Forelimb muscle (tissue), 1 donor: Measurements from ENCODE around the gene ABCA13. TPM values are rescaled to one million over a fixed set of nuclear protein-coding genes. Genes with fewer than 3 reads are reported as not detected.
"Not testable (repeated sequence)": the region's sequence is repeated elsewhere in the genome, so short reads cannot be mapped to it uniquely, and the experiment has no call there.

Source experiments
- DNase-seq: peaks from one replicate; pipeline ENCODE4 v3.0.0-alpha.2; 2013; ENCODE audit warnings: low read depth
- polyA plus RNA-seq: library from polyadenylated mRNA; unstranded; fragments of 120-200 nt; gene quantifications from one replicate; pipeline ENCODE4 v1.2.1, GENCODE V29; 2013; ENCODE audit not compliant: insufficient read length

ABCA13 gene
- polyA plus RNA-seq, 1 donor: 0.06 TPM

DNA sequence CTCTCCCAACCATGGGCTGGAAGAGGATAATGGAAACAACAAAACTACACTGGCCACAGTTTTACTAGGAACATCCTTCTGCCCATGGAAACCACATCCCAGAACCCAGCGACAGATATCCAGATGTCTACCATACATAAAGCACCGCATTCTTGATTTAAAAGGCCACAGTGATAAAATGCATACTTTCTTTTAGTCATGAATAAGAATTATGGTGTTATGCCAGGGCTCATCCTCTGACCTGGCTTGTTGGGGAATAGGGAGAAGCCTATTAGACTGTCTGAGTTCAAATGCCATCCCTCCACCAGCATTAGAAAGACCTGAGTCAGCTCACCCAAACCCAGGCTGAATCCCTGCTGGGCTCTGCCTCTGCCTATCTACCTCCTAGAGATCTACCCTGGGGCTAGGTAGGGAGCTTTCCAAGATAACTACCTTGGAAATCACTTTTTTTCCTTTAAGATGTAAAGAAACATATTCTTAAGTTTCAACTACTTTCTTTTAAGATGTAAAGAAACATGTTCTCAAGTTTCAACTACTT is 5.2 kb downstream of the ABCA13 start:
- DNase-seq: no peak

DNA sequence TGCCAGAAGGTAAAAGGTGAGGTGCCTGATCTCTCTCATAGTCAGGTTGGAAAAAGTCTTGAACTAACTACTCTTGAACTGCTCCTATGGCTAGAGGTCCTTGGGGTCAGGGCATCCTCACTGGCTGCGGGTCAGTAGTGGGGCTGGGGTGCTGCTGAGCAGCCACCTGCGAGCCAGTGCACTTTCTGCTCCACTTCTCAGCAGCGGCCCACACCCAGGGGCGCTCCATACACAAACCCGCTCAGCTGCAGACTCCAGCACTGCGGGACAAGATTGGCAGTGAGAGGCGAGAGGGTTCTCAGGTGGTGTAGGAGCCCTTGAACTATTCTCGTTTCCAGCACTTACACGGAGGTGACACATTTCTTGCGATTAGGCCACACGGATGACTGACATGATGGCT is 6.0 kb downstream of the ABCA13 start:
- no peak for DNase-seq

- no peak for DNase-seq
Measured at GRCh38 chr7:48179496-48180030, 8.3 kb downstream of the ABCA13 start.

DNA sequence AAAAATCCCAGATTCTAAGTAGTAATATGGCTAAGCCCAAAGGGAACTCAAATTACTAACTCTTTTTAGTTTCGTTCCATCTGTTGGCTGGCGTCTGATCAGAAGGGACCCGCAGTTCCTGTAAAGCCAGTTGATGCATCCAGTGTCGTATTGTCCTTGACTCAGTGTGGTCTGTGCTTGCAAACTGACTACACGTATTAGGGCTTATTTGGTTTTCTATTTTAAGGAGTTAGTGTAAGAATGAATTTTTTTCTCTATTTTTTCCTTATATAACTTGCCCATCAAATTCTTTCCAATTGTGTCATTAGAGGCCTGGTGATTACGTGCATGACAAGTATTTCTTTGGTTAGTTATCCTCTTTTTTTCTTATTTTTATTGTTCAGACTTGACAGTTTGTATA is 9.7 kb downstream of the ABCA13 start:
- DNase-seq: no peak

DNA sequence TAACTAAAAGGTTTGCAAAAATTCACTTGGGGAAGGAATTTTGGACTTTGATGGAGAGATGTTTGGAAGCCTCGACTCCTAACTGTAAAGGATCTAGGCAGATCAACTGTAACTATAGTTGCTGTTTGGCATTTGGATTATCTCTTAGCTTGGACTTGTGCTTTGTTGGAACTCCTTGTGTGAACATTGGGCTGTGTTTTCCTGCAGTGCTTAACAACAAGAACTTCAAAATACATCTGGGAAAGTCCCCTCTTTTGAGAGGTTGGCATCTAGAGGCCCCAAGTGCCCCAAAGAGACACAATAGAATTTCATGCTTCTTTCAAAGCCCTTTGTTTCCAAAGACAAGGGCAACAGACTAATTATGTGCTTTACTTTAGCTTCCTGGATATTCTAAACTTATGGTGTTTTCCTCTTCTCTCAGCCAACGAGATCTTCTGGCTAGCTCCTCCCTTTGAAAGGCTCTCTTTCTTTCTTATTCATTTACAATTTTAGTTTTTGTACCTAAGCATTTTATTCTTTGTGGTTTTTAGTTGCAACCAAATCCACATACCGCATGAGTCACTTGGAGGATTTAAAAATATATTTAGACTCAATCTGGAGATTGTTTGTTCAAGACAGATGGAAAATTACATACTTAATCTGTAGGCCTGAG is 11.6 kb downstream of the ABCA13 start:
- no peak for DNase-seq

DNA sequence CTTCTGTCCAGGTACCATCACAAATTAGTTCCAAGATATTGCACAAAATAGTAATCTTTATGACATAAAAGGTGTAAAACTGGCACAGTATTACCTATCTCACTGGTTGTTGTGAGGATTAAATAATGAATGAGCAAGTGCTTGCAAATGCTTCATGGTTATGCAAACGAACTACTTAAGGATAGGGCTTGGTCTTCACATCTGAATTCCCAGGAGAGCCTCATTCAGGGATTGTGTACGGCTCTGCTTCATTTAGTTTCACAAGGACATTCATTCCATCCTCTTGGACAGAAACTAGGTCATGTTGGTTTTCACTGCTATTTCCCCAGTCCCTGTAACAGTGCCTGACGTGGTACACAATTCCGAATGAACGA is 12.1 kb downstream of the ABCA13 start:
- no peak for DNase-seq

- no peak for DNase-seq
Measured at GRCh38 chr7:48183965-48184364, 12.7 kb downstream of the ABCA13 start.

DNA sequence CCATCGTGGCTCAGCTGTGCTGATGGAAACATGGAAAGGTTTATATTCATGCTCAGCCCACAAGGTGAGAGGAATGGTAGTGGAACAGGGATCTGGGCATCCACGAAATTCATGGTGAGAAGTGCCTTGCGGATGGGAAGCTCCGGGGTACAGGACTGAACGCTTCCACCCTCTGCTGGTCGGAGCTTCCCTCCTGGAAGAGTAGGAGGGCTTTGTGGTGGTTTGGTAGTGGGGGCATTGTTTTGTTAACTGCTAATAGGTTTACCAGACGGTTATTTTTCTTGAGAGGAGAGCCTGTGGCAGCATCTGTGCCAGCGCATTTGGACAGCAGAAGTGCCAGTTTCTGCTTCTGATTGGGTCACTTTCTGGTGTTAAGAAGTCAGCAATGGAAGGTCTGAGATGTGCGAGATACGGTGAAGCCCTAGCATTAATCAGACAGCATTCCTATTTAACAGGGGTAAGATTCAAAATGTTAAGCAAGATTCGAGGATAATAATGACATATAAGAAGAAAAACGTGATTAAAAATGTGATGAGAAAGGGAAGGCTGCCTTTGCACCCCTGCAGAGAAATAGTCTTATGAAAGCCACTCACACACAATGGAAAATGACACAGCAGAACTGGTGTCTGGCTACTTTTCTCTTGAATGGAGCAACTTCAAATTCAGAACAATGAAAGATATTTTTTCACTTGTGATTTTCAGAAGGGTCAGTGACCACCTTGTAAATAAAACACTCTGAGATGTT is 17.7 kb downstream of the ABCA13 start:
- DNase-seq: no peak

- DNase-seq: no peak
Measured at GRCh38 chr7:48192996-48193395, 21.7 kb downstream of the ABCA13 start.

DNA sequence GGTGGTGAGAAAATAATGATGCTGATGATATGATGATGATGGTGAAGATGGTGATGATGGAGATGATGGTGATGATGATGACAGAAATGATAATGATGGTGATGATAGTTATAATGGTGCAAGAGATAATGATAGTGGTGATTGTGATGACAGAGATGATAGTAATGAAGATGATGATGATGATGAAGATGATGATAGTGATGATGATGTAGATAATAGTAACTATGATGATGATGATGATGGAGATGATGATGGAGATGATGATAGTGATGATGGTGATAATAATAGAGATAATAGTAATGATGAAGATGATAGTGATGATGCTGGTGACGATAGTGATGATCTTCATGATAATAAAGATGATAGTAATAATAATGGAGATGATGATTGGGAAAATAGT is 22.2 kb downstream of the ABCA13 start:
- DNase-seq: no peak

- DNase-seq: not testable (repeated sequence)
Measured at GRCh38 chr7:48200946-48201589, 29.8 kb downstream of the ABCA13 start.

DNA sequence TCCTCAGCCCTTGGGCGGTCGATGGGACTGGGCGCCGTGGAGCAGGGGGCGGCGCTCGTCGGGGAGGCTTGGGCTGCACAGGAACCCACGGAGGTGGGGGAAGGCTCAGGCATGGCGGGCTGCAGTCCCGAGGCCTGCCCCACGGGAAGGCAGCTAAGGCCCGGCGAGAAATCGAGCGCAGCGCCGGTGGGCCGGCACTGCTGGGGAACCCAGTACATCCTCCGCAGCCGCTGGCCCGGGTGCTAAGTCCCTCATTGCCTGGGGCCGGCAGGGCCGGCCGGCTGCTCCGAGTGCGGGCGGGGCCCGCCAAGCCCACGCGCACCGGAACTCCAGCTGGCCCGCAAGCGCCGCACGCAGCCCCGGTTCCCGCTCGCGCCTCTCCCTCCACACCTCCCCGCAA is 31.7 kb downstream of the ABCA13 start:
- not testable (repeated sequence) for DNase-seq

GRCh38 chr7:48207155-48207675 is 36.0 kb downstream of the ABCA13 start:
- no peak for DNase-seq

- DNase-seq: no peak
Measured at GRCh38 chr7:48209004-48209600, 37.8 kb downstream of the ABCA13 start.

GRCh38 chr7:48213226-48213625 is 42.0 kb downstream of the ABCA13 start:
- DNase-seq: no peak

GRCh38 chr7:48217266-48217665 is 46.0 kb downstream of the ABCA13 start:
- DNase-seq: no peak

DNA sequence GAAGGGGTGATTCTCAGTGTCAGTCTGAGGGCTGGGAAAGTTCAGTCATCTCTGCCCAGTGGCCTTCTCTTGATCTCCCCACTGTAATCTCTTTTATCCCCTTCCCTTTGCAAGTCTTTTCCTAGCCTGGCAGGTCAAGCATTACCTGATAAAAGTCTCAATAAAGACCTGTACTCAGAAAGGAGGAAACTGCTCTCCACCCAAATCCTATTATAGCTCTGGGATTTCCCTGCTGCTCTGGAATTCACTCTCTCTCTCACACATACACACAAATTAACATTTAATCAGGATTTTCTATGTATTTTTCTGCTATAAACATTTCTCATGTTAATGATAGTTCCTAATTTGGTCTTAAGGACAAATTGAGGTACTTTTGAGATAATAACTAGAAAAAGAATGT is 46.5 kb downstream of the ABCA13 start:
- DNase-seq: no peak

DNA sequence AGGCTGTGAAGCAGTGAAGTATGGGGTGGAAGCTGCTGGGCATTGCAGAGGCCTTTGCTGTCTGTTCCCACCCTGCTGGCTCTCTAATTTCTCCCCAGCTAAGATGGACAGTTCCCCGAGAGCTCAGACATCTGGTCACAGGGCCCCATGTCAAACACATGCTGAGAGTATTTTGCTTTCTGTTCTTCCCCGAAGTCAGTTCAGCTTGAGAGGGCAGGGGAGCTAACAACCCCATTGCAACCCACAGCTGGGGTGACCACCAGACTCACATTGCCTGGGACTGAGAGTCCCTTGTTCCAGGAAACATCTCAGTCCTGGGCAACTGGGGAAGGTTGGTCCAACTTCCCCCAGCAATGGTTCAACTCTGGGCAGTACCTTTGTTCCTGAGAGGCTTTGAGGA is 52.8 kb downstream of the ABCA13 start:
- DNase-seq: no peak

GRCh38 chr7:48225101-48225500 is 53.8 kb downstream of the ABCA13 start:
- DNase-seq: no peak

DNA sequence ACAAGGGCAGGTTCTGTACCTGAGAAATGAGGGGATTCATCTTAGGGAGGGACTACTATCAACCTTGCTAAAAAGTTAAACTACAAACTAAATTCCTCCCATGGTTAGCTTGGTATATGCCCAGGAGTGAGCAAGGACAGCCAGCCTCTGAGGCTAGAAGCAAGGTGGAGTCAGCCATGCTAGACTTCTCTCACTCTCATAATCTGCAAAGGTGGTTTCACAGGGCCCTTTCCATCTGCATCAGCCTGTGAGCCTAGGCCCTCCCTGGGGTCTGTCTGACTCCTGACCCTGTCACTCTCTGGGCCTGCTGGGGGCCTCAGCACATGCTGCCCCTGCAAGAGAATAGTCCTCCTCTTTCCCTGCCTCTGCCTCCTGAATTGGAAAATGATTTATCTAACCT is 66.1 kb downstream of the ABCA13 start:
- DNase-seq: no peak

DNA sequence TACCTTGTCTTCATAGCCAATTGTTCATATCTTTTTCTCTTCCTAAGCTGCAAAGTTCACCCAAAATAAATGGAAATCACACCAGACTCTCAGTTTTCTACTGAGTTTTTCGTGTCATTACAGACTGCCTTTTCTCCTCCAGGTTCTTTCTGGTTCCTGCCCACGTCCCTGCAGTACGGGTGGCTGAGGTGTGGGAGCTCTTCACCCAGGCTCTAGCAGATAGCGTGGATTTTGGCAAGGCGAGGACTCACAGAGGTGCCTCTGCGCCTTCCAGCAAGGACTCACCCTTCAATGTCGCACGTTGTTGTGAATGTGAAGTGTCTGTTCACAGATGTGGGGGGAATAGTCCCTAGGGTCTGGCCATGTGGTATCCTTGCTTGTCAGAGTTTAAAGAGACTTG is 71.6 kb downstream of the ABCA13 start:
- DNase-seq: no peak

- DNase-seq: no peak
Measured at GRCh38 chr7:48244864-48245271, 73.6 kb downstream of the ABCA13 start.
